HG03025 (cell line): ENCODE results near the gene FOXK1.
"Not testable (repeated sequence)": the region's sequence is repeated elsewhere in the genome, so short reads cannot be mapped to it uniquely, and the experiment has no call there.

ENCODE experiments used
- ATAC-seq: cut with Tn5 transposase; IDR thresholded peaks from one replicate; pipeline ENCODE4 v1.9.1; 2021; ENCODE audit warnings: mild to moderate bottlenecking, moderate library complexity; ENCODE audit not compliant: unreplicated experiment, low FRiP score

Gene FOXK1

GRCh38 chr7:4665661-4666060, 16.4 kb upstream of the FOXK1 start:
- no peak for ATAC-seq

GRCh38 chr7:4667776-4668509, 14.2 kb upstream of the FOXK1 start:
- ATAC-seq, result no peak

- ATAC-seq, result no peak
Observed at GRCh38 chr7:4668510-4668847, 13.6 kb upstream of the FOXK1 start.

- ATAC-seq, result no peak
Observed at GRCh38 chr7:4670791-4671190, 11.3 kb upstream of the FOXK1 start.

- ATAC-seq, result no peak
Observed at GRCh38 chr7:4675771-4676367, 6.2 kb upstream of the FOXK1 start.

- not testable (repeated sequence) for ATAC-seq
Observed at GRCh38 chr7:4677518-4677917, 4.6 kb upstream of the FOXK1 start.

- no peak for ATAC-seq
Observed at GRCh38 chr7:4681218-4681851, 760 bp upstream of the FOXK1 start.

- peak; percentile 30 for ATAC-seq
Observed at GRCh38 chr7:4682621-4683042, 537 bp downstream of the FOXK1 start.

- ATAC-seq, result no peak
Observed at GRCh38 chr7:4683043-4683883, 1.2 kb downstream of the FOXK1 start.

- ATAC-seq, result no peak
Observed at GRCh38 chr7:4683884-4684565, 1.9 kb downstream of the FOXK1 start.

- ATAC-seq, result no peak
Observed at GRCh38 chr7:4684846-4685245, 2.8 kb downstream of the FOXK1 start.

GRCh38 chr7:4685676-4686075, 3.6 kb downstream of the FOXK1 start:
- not testable (repeated sequence) for ATAC-seq

GRCh38 chr7:4687956-4688355, 5.9 kb downstream of the FOXK1 start:
- no peak for ATAC-seq

GRCh38 chr7:4689151-4689550, 7.1 kb downstream of the FOXK1 start:
- ATAC-seq, result no peak

- ATAC-seq, result no peak
Observed at GRCh38 chr7:4689668-4690067, 7.6 kb downstream of the FOXK1 start.

GRCh38 chr7:4690953-4691856, 9.1 kb downstream of the FOXK1 start:
- ATAC-seq, result no peak

GRCh38 chr7:4692055-4692454, 10.0 kb downstream of the FOXK1 start:
- ATAC-seq, result no peak

- not testable (repeated sequence) for ATAC-seq
Observed at GRCh38 chr7:4692622-4693021, 10.5 kb downstream of the FOXK1 start.

GRCh38 chr7:4693152-4693551, 11.1 kb downstream of the FOXK1 start:
- ATAC-seq, result no peak
